Body of pancreas (tissue), 2 donors: Measurements from ENCODE around the gene CXorf58. TPM values are rescaled to one million over a fixed set of nuclear protein-coding genes. Genes with fewer than 3 reads are reported as not detected.

Experiments used
- total RNA-seq, 2 donors: library from RNA; depleted of rRNA; stranded (reverse); fragments of >200 nt; gene quantifications; one replicate each; pipeline ENCODE4 v1.1.0, GENCODE V29; 2016

Gene CXorf58
- total RNA-seq, 2 donors from 2014 or later = 0.26 TPM; not detected in 1

Other genes with a start within 250 kb of the CXorf58 start
- gene PRDX4, start 240.5 kb upstream of the CXorf58 start, total RNA-seq = 100 to 1,000 TPM; 282 to 409 TPM
- gene ACOT9, start 164.7 kb upstream of the CXorf58 start, total RNA-seq = 10 to 100 TPM in 1 of 2 donors, 1 to 10 TPM in 1; 6.3 to 17.9 TPM
- 100 to 1,000 TPM; 483 to 493 TPM for gene SAT1, start 124.8 kb upstream of the CXorf58 start, total RNA-seq
- 1 to 10 TPM; 7.5 to 9.9 TPM for gene APOO, start 68 bp upstream of the CXorf58 start, total RNA-seq
- gene KLHL15, start 119.2 kb downstream of the CXorf58 start, total RNA-seq = 1 to 10 TPM; 4.7 to 7.6 TPM
- gene EIF2S3, start 146.9 kb downstream of the CXorf58 start, total RNA-seq = 100 to 1,000 TPM in 1 of 2 donors, 10 to 100 TPM in 1; 49.1 to 105 TPM
- 10 to 100 TPM; 23.4 to 28.3 TPM for gene ZFX, start 241.7 kb downstream of the CXorf58 start, total RNA-seq